ENCODE data around the gene APIP. TPM values are rescaled to one million over a fixed set of nuclear protein-coding genes. Genes with fewer than 3 reads are reported as not detected.

The APIP gene
- total and polyA plus RNA-seq, 8 donors: 7.6 to 42.9 (median 31.0) TPM

GRCh38 chr11:34864424-34864823 lies 51.8 kb downstream of the APIP start:
- WGBS, 5 donors: 80 to 93% (median 92%) methylated on average over 2 of the region's 2 CpGs

GRCh38 chr11:34863048-34863447 lies 53.1 kb downstream of the APIP start:
- Histone ChIP-seq H3K27me3 (no peaks in the 10 kb centered on the region), H3K4me3 (no peak overlapping the region), H3K36me3 (no peaks in the 10 kb centered on the region), H3K4me1 (peaks cover 0 to 23% (median 10%) of the 10 kb centered on the region in 4 donors), H3K27ac (no peak overlapping the region), H3K9me3 (no peaks in the 10 kb centered on the region)
- intact Hi-C loops (cut with DNase I; ENCODE audit: low total_unique reads): no loop called here
- DNase-seq: no peak
- WGBS, 5 donors: 49 to 71% (median 63%) methylated on average over 2 of the region's 2 CpGs
- TF ChIP-seq POLR2A (IDR thresholded peaks at IDR 0.05) (no peak), POLR2AphosphoS5 (IDR thresholded peaks at IDR 0.05) (no peak), EP300 (IDR thresholded peaks at IDR 0.05) (no peak), CTCF (IDR thresholded peaks at IDR 0.05) (no peak)

More at GRCh38 chr11:34864424-34864823, 51.8 kb downstream of the APIP start:
- intact Hi-C loops (cut with DNase I; ENCODE audit: low total_unique reads): no loop called here
- Histone ChIP-seq H3K36me3 (no peaks in the 10 kb centered on the region), H3K4me3 (no peak overlapping the region), H3K27ac (no peak overlapping the region), H3K27me3 (no peaks in the 10 kb centered on the region), H3K4me1 (peaks cover 0 to 17% (median 6%) of the 10 kb centered on the region in 4 donors), H3K9me3 (no peaks in the 10 kb centered on the region)
- TF ChIP-seq POLR2A (IDR thresholded peaks at IDR 0.05) (no peak), POLR2AphosphoS5 (IDR thresholded peaks at IDR 0.05) (no peak), CTCF (IDR thresholded peaks at IDR 0.05) (no peak), EP300 (IDR thresholded peaks at IDR 0.05) (no peak)
- no peak for DNase-seq

GRCh38 chr11:34860518-34860917 lies 55.7 kb downstream of the APIP start:
- H3K9me3 ChIP-seq: no peaks in the 10 kb centered on the region
- 71 to 85% (median 80%) methylated on average over 4 of the region's 4 CpGs for WGBS, 5 donors
- peaks cover 4 to 25% (median 10%) of the 10 kb centered on the region in 4 donors for H3K4me1 ChIP-seq
- H3K27me3 ChIP-seq: no peaks in the 10 kb centered on the region
- intact Hi-C loops (cut with DNase I; ENCODE audit: low total_unique reads): no loop called here
- H3K4me3 ChIP-seq: no peak overlapping the region
- H3K27ac ChIP-seq: no peak overlapping the region
- no peaks in the 10 kb centered on the region for H3K36me3 ChIP-seq
- DNase-seq: no peak
- TF ChIP-seq CTCF (IDR thresholded peaks at IDR 0.05): no peak
- TF ChIP-seq POLR2AphosphoS5 (IDR thresholded peaks at IDR 0.05): no peak
- TF ChIP-seq POLR2A (IDR thresholded peaks at IDR 0.05): no peak
- no peak for TF ChIP-seq EP300 (IDR thresholded peaks at IDR 0.05)

GRCh38 chr11:34860034-34860433 lies 56.1 kb downstream of the APIP start:
- intact Hi-C loops (cut with DNase I; ENCODE audit: low total_unique reads): no loop called here
- H3K27ac ChIP-seq: no peak overlapping the region
- 40 to 58% (median 48%) methylated on average over 4 of the region's 4 CpGs for WGBS, 5 donors

GRCh38 chr11:34859496-34859895 lies 56.7 kb downstream of the APIP start:
- 60 to 75% (median 73%) methylated on average over 2 of the region's 2 CpGs for WGBS, 5 donors
- Histone ChIP-seq H3K27me3 (no peaks in the 10 kb centered on the region), H3K4me3 (no peak overlapping the region), H3K27ac (no peak overlapping the region), H3K9me3 (no peaks in the 10 kb centered on the region), H3K36me3 (no peaks in the 10 kb centered on the region), H3K4me1 (peaks cover 4 to 32% (median 10%) of the 10 kb centered on the region in 4 donors)
- intact Hi-C loops (cut with DNase I; ENCODE audit: low total_unique reads): no loop called here
- TF ChIP-seq EP300 (IDR thresholded peaks at IDR 0.05) (no peak), POLR2A (IDR thresholded peaks at IDR 0.05) (no peak)
- DNase-seq: no peak

More at GRCh38 chr11:34860034-34860433, 56.1 kb downstream of the APIP start:
- peaks cover 4 to 30% (median 10%) of the 10 kb centered on the region in 4 donors for H3K4me1 ChIP-seq
- DNase-seq: peak in 1 of 2 donors; percentile 30
- no peak for TF ChIP-seq EP300 (IDR thresholded peaks at IDR 0.05)
- TF ChIP-seq POLR2A (IDR thresholded peaks at IDR 0.05): no peak
- TF ChIP-seq POLR2AphosphoS5 (IDR thresholded peaks at IDR 0.05): no peak
- no peaks in the 10 kb centered on the region for H3K9me3 ChIP-seq
- no peaks in the 10 kb centered on the region for H3K36me3 ChIP-seq
- H3K27me3 ChIP-seq: no peaks in the 10 kb centered on the region
- H3K4me3 ChIP-seq: no peak overlapping the region

All from stomach (tissue), 9 donors.